Endothelial cell of umbilical vein (primary cell): ENCODE results near the gene RAB6B.
"Not testable (repeated sequence)": the region's sequence is repeated elsewhere in the genome, so short reads cannot be mapped to it uniquely, and the experiment has no call there.

ENCODE experiments used
- EZH2 ChIP-seq: IDR thresholded peaks from 2 replicates; pipeline ENCODE4 v1.6.1; 2012; ENCODE audit warnings: borderline replicate concordance, low read depth, mild to moderate bottlenecking, moderate library complexity, low read length, inconsistent platforms; ENCODE audit not compliant: severe bottlenecking
- MYC ChIP-seq: IDR thresholded peaks from one replicate; pipeline ENCODE4 v1.6.1; 2011; ENCODE audit warnings: mild to moderate bottlenecking, low read depth, low read length
- POLR2A ChIP-seq: IDR thresholded peaks from 2 replicates; pipeline ENCODE4 v1.6.1; 2012; ENCODE audit warnings: low read depth, mild to moderate bottlenecking, control low read depth, low read length
- POLR2AphosphoS5 ChIP-seq: IDR thresholded peaks from 2 replicates; pipeline ENCODE4 v1.6.1; 2012; ENCODE audit warnings: low read depth, mild to moderate bottlenecking, control low read depth, low read length, moderate library complexity; ENCODE audit not compliant: insufficient read depth
- TF ChIP-seq, protein P1 (sequence below), 2 donors: IDR thresholded peaks; 1 replicate in 1 of 2; 2 replicates in 1 of 2; pipeline ENCODE4 v1.5.1; 2011; ENCODE audit warnings: low read length in 2 of 2, mild to moderate bottlenecking in 2 of 2, moderate library complexity in 2 of 2, control low read depth in 1 of 2, inconsistent platforms in 1 of 2, low read depth in 1 of 2; ENCODE audit not compliant: insufficient read depth in 1 of 2; ENCODE audit errors: extremely low read depth in 1 of 2
- TF ChIP-seq, protein P2 (sequence below): IDR thresholded peaks from 2 replicates; pipeline ENCODE4 v1.6.1; 2011; ENCODE audit not compliant: insufficient read depth, insufficient read length

DNA sequence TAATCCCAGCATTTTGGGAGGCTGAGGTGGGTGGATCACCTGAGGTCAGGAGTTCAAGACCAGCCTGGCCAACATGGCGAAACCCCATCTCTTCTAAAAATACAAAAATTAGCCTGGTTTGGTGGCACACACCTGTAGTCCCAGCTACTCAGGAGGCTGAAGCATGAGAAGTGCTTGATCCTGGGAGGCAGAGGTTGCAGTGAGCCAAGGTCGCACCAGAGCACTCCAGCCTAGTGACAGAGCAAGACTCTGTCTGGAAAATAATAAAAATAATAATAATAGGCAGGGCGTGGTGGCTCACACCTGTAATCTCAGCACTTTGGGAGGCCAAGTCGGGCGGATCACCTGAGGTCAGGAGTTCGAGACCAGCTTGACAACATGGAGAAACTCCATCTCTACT is 114.9 kb downstream of the RAB6B start:
- TF ChIP-seq, protein P1, sequence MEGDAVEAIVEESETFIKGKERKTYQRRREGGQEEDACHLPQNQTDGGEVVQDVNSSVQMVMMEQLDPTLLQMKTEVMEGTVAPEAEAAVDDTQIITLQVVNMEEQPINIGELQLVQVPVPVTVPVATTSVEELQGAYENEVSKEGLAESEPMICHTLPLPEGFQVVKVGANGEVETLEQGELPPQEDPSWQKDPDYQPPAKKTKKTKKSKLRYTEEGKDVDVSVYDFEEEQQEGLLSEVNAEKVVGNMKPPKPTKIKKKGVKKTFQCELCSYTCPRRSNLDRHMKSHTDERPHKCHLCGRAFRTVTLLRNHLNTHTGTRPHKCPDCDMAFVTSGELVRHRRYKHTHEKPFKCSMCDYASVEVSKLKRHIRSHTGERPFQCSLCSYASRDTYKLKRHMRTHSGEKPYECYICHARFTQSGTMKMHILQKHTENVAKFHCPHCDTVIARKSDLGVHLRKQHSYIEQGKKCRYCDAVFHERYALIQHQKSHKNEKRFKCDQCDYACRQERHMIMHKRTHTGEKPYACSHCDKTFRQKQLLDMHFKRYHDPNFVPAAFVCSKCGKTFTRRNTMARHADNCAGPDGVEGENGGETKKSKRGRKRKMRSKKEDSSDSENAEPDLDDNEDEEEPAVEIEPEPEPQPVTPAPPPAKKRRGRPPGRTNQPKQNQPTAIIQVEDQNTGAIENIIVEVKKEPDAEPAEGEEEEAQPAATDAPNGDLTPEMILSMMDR (IDR thresholded peaks at IDR 0.05; ENCODE audit: extremely low read depth in 1 of 2, insufficient read depth in 1 of 2, low read depth in 1 of 2, low read length in 2 of 2) = not testable (repeated sequence)
- TF ChIP-seq EZH2, POLR2AphosphoS5, POLR2A, MYC: not testable (repeated sequence)
- TF ChIP-seq, protein P2, sequence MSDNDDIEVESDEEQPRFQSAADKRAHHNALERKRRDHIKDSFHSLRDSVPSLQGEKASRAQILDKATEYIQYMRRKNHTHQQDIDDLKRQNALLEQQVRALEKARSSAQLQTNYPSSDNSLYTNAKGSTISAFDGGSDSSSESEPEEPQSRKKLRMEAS = not testable (repeated sequence)
